ENCODE results near the gene GSKIP.
"Not testable (repeated sequence)": the region's sequence is repeated elsewhere in the genome, so short reads cannot be mapped to it uniquely, and the experiment has no call there.

Gene GSKIP

GRCh38 chr14:96324219-96324618 is 39.1 kb upstream of the GSKIP start:
- TF ChIP-seq CTCF (IDR thresholded peaks at IDR 0.05; ENCODE audit: low read depth, low read length): no peak
- TF ChIP-seq EZH2phosphoT487 (IDR thresholded peaks at IDR 0.05; ENCODE audit: low read depth): no peak
- Histone ChIP-seq H3K9me3 (ENCODE audit: insufficient read depth, low read length) (no peaks in the 10 kb centered on the region), H3K9ac (ENCODE audit: low read length) (no peak overlapping the region), H3K79me2 (ENCODE audit: low read length) (no peaks in the 10 kb centered on the region), H3K4me3 (ENCODE audit: low read length) (no peak overlapping the region), H2AFZ (ENCODE audit: low read depth, low read length) (no peak overlapping the region), H3K27ac (ENCODE audit: low read length) (no peak overlapping the region), H3K4me2 (ENCODE audit: low read length) (no peak overlapping the region), H3K27me3 (ENCODE audit: low read depth, low read length) (no peaks in the 10 kb centered on the region), H4K20me1 (ENCODE audit: insufficient read depth, low read length) (no peaks in the 10 kb centered on the region), H3K36me3 (replicated peaks; ENCODE audit: low read depth, low read length) (peaks cover 6% of the 10 kb centered on the region), H3K4me1 (ENCODE audit: low read length) (no peaks in the 10 kb centered on the region)

- Histone ChIP-seq H3K4me3 (ENCODE audit: low read length) (no peak overlapping the region), H3K4me2 (ENCODE audit: low read length) (no peak overlapping the region), H2AFZ (ENCODE audit: low read depth, low read length) (no peak overlapping the region), H3K36me3 (replicated peaks; ENCODE audit: low read depth, low read length) (peaks cover 7% of the 10 kb centered on the region), H4K20me1 (ENCODE audit: insufficient read depth, low read length) (no peaks in the 10 kb centered on the region), H3K79me2 (ENCODE audit: low read length) (no peaks in the 10 kb centered on the region), H3K27me3 (ENCODE audit: low read depth, low read length) (no peaks in the 10 kb centered on the region), H3K27ac (ENCODE audit: low read length) (no peak overlapping the region), H3K9me3 (ENCODE audit: insufficient read depth, low read length) (no peaks in the 10 kb centered on the region), H3K4me1 (ENCODE audit: low read length) (no peaks in the 10 kb centered on the region), H3K9ac (ENCODE audit: low read length) (no peak overlapping the region)
- no peak for TF ChIP-seq EZH2phosphoT487 (IDR thresholded peaks at IDR 0.05; ENCODE audit: low read depth)
- no peak for TF ChIP-seq CTCF (IDR thresholded peaks at IDR 0.05; ENCODE audit: low read depth, low read length)
These were observed 24.8 kb upstream of the GSKIP start for GRCh38 chr14:96338551-96338950.

GRCh38 chr14:96341323-96341722 is 22.0 kb upstream of the GSKIP start:
- no peak overlapping the region for H3K9ac ChIP-seq (ENCODE audit: low read length)
- H3K36me3 ChIP-seq (replicated peaks; ENCODE audit: low read depth, low read length): peaks cover 7% of the 10 kb centered on the region
- H4K20me1 ChIP-seq (ENCODE audit: insufficient read depth, low read length): no peaks in the 10 kb centered on the region
- H3K4me2 ChIP-seq (ENCODE audit: low read length): no peak overlapping the region
- H2AFZ ChIP-seq (ENCODE audit: low read depth, low read length): no peak overlapping the region
- H3K4me1 ChIP-seq (ENCODE audit: low read length): no peaks in the 10 kb centered on the region
- H3K27me3 ChIP-seq (ENCODE audit: low read depth, low read length): no peaks in the 10 kb centered on the region
- TF ChIP-seq CTCF (IDR thresholded peaks at IDR 0.05; ENCODE audit: low read depth, low read length) (no peak), EZH2phosphoT487 (IDR thresholded peaks at IDR 0.05; ENCODE audit: low read depth) (no peak)
- H3K9me3 ChIP-seq (ENCODE audit: insufficient read depth, low read length): no peaks in the 10 kb centered on the region
- H3K27ac ChIP-seq (ENCODE audit: low read length): no peak overlapping the region
- no peak overlapping the region for H3K4me3 ChIP-seq (ENCODE audit: low read length)
- no peaks in the 10 kb centered on the region for H3K79me2 ChIP-seq (ENCODE audit: low read length)

- Histone ChIP-seq H3K4me3 (ENCODE audit: low read length) (no peak overlapping the region), H3K4me2 (ENCODE audit: low read length) (no peak overlapping the region), H3K27ac (ENCODE audit: low read length) (no peak overlapping the region), H3K27me3 (ENCODE audit: low read depth, low read length) (no peaks in the 10 kb centered on the region), H2AFZ (ENCODE audit: low read depth, low read length) (no peak overlapping the region), H3K9ac (ENCODE audit: low read length) (no peak overlapping the region), H3K79me2 (ENCODE audit: low read length) (peaks cover 23% of the 10 kb centered on the region), H4K20me1 (ENCODE audit: insufficient read depth, low read length) (0 out of 2 replicates have a peak, but pooled peaks cover 2% of the 10 kb centered on the region), H3K36me3 (replicated peaks; ENCODE audit: low read depth, low read length) (peaks cover 4% of the 10 kb centered on the region), H3K4me1 (ENCODE audit: low read length) (no peaks in the 10 kb centered on the region), H3K9me3 (ENCODE audit: insufficient read depth, low read length) (no peaks in the 10 kb centered on the region)
- TF ChIP-seq EZH2phosphoT487 (IDR thresholded peaks at IDR 0.05; ENCODE audit: low read depth) (no peak), CTCF (IDR thresholded peaks at IDR 0.05; ENCODE audit: low read depth, low read length) (no peak)
These were observed 17.7 kb upstream of the GSKIP start for GRCh38 chr14:96345669-96346068.

- H3K4me2 ChIP-seq (ENCODE audit: low read length); H3K27ac ChIP-seq (ENCODE audit: low read length); H4K20me1 ChIP-seq (ENCODE audit: insufficient read depth, low read length); H3K27me3 ChIP-seq (ENCODE audit: low read depth, low read length); H3K9me3 ChIP-seq (ENCODE audit: insufficient read depth, low read length); H3K9ac ChIP-seq (ENCODE audit: low read length); H3K4me1 ChIP-seq (ENCODE audit: low read length); H3K4me3 ChIP-seq (ENCODE audit: low read length); H3K36me3 ChIP-seq (replicated peaks; ENCODE audit: low read depth, low read length); H2AFZ ChIP-seq (ENCODE audit: low read depth, low read length): not testable (repeated sequence)
- peaks cover 25% of the 10 kb centered on the region for H3K79me2 ChIP-seq (ENCODE audit: low read length)
These were observed 15.4 kb upstream of the GSKIP start for GRCh38 chr14:96347957-96348356.

Measured in OCI-LY3 (cell line).